SK-N-SH treated with all-trans-retinoic acid at 6 μM for 48 hours (cell line): Measurements from ENCODE around the gene RASA3.
A peak's percentile ranks its signal among the peaks of the same experiment; 100 is the strongest.

Experiments used
- ATAC-seq: fragments of 200-7000 bp; cut with Tn5 transposase; 3 replicates; pipeline ENCODE4 v1.9.1; 2020; ENCODE audit warnings: mild to moderate bottlenecking, moderate library complexity
- ARNTL ChIP-seq: fragments of 450-650 bp; formaldehyde crosslinking; IDR thresholded peaks from 2 replicates; pipeline ENCODE4 v1.5.0; 2020; ENCODE audit warnings: low read depth, mild to moderate bottlenecking, moderate library complexity, borderline replicate concordance
- BACH2 ChIP-seq: fragments of 250-450 bp; sonication (Bioruptor Pico); IDR thresholded peaks from 2 replicates; pipeline ENCODE4 v1.9.0; 2021; ENCODE audit warnings: mild to moderate bottlenecking, borderline replicate concordance
- CREB5 ChIP-seq: fragments of 250-450 bp; sonication (Bioruptor Pico); IDR thresholded peaks from 2 replicates; pipeline ENCODE4 v1.5.1; 2020; ENCODE audit warnings: low read depth, mild to moderate bottlenecking, moderate library complexity
- CSDC2 ChIP-seq: fragments of 250-450 bp; sonication (Bioruptor Pico); IDR thresholded peaks from 2 replicates; pipeline ENCODE4 v1.5.0; 2020; ENCODE audit warnings: mild to moderate bottlenecking, moderate library complexity
- ESRRG ChIP-seq: fragments of 250-450 bp; sonication (Bioruptor Pico); IDR thresholded peaks from 2 replicates; pipeline ENCODE4 v1.6.1; 2021; ENCODE audit warnings: mild to moderate bottlenecking
- GLIS3 ChIP-seq: fragments of 250-450 bp; sonication (Bioruptor Pico); IDR thresholded peaks from 2 replicates; pipeline ENCODE4 v1.5.0; 2020; ENCODE audit warnings: mild to moderate bottlenecking, moderate library complexity
- ISL1 ChIP-seq: fragments of 250-450 bp; sonication (Bioruptor Pico); IDR thresholded peaks from 2 replicates; pipeline ENCODE4 v2.1.2; 2022; ENCODE audit warnings: mild to moderate bottlenecking, moderate library complexity
- OSR1 ChIP-seq: fragments of 250-450 bp; sonication (Bioruptor Pico); IDR thresholded peaks from 2 replicates; pipeline ENCODE4 v1.8.0; 2022; ENCODE audit warnings: moderate library complexity, mild to moderate bottlenecking, inconsistent platforms
- POU6F1 ChIP-seq: fragments of 250-450 bp; sonication (Bioruptor Pico); IDR thresholded peaks from 2 replicates; pipeline ENCODE4 v1.8.0; 2021; ENCODE audit warnings: low read depth, mild to moderate bottlenecking, moderate library complexity, borderline replicate concordance
- PPARA ChIP-seq: fragments of 250-450 bp; sonication (Bioruptor Pico); IDR thresholded peaks from 2 replicates; pipeline ENCODE4 v1.5.0; 2020; ENCODE audit warnings: mild to moderate bottlenecking, borderline replicate concordance
- RARB ChIP-seq: fragments of 250-450 bp; sonication (Bioruptor Pico); IDR thresholded peaks from 2 replicates; pipeline ENCODE4 v1.8.0; 2021; ENCODE audit warnings: mild to moderate bottlenecking, moderate library complexity
- SNAI2 ChIP-seq: fragments of 250-450 bp; sonication (Bioruptor Pico); IDR thresholded peaks from 2 replicates; pipeline ENCODE4 v1.5.0; 2020; ENCODE audit warnings: mild to moderate bottlenecking, moderate library complexity
- TCF4 ChIP-seq: fragments of 250-450 bp; sonication (Bioruptor Pico); IDR thresholded peaks from 2 replicates; pipeline ENCODE4 v1.8.0; 2021; ENCODE audit warnings: mild to moderate bottlenecking, moderate library complexity, borderline replicate concordance
- TOX ChIP-seq: fragments of 250-450 bp; sonication (Bioruptor Pico); IDR thresholded peaks from 2 replicates; pipeline ENCODE4 v1.8.0; 2021; ENCODE audit warnings: mild to moderate bottlenecking, moderate library complexity, borderline replicate concordance
- TSHZ2 ChIP-seq: fragments of 250-450 bp; sonication (Bioruptor Pico); IDR thresholded peaks from 2 replicates; pipeline ENCODE4 v1.5.0; 2020; ENCODE audit warnings: mild to moderate bottlenecking, moderate library complexity
- ZC3H10 ChIP-seq: fragments of 250-450 bp; sonication (Bioruptor Pico); IDR thresholded peaks from 2 replicates; pipeline ENCODE4 v1.5.1; 2021; ENCODE audit warnings: mild to moderate bottlenecking, moderate library complexity
- ZFP3 ChIP-seq: fragments of 250-450 bp; sonication (Bioruptor Pico); IDR thresholded peaks from 2 replicates; pipeline ENCODE4 v1.5.0; 2020; ENCODE audit warnings: mild to moderate bottlenecking, moderate library complexity
- ZFP30 ChIP-seq: fragments of 450-650 bp; formaldehyde crosslinking; IDR thresholded peaks from 2 replicates; pipeline ENCODE4 v1.5.0; 2022; ENCODE audit warnings: mild to moderate bottlenecking, moderate library complexity
- ZNF565 ChIP-seq: fragments of 450-650 bp; formaldehyde crosslinking; conservative IDR thresholded peaks from 2 replicates; pipeline ENCODE4 v1.5.0; 2020; ENCODE audit warnings: low read depth, mild to moderate bottlenecking, moderate library complexity
- ZNF70 ChIP-seq: fragments of 450-650 bp; formaldehyde crosslinking; IDR thresholded peaks from 2 replicates; pipeline ENCODE4 v1.5.0; 2020; ENCODE audit warnings: mild to moderate bottlenecking, moderate library complexity
- TF ChIP-seq, protein P1 (sequence below): fragments of 250-450 bp; sonication (Bioruptor Pico); IDR thresholded peaks from 2 replicates; pipeline ENCODE4 v1.5.1; 2021; ENCODE audit warnings: mild to moderate bottlenecking, moderate library complexity

The RASA3 gene

DNA sequence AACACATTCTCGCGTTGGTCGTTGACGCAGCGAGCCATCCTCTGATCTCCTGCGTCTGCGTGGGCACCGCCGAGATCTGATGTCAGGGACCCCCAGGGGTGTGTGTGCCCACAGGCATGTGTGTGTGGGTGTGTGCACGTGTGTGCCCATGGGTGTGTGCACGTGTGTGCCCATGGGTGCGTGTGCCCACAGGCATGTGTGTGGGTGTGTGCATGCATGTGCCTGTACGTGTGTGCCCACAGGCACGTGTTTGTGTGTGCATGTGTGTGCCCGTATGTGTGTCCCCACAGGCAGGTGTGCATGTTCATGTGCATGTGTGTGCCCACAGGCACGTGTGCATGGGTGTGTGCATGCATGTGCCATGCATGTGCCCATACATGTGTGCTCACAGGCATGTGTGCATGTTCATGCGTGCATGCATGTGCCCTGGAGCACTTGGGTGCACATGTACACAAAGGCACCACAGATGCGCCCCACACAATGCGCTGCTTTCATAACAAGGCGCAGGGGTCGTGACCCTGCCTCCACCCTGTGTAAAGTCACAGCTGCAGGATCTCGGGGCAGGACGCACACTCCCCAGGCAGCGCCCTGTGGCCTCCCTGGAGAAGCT is 77.5 kb downstream of the RASA3 start (continued):
- TF ChIP-seq CREB5 (CRISPR knock-in tag) (no peak), ESRRG (CRISPR knock-in tag) (no peak), ZFP30 (CRISPR knock-in tag) (no peak), BACH2 (no peak), CSDC2 (CRISPR knock-in tag) (no peak)

DNA sequence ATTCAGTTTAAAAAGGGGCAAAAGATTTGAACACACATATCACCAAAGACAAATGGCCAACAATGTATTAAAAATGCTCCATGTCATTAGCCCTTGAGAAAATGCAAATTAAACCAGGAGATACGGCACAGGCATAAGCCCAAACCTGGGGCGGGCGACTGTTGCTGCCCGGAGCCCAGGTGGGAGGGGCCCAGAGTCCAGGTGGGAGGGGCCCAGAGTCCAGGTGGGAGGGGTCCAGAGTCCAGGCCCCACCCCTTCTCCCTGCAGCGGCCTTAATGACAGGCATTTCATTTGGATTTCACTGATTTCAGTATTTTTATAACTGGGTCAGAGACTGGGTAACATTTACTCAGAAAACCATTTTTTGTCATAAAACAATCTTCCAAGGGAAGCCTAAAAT is 78.2 kb downstream of the RASA3 start:
- TF ChIP-seq TSHZ2 = no peak
- no peak for TF ChIP-seq CSDC2 (CRISPR knock-in tag)
- no peak for TF ChIP-seq GLIS3 (CRISPR knock-in tag)
- TF ChIP-seq RARB (CRISPR knock-in tag) = no peak
- TF ChIP-seq ISL1 (CRISPR knock-in tag) = no peak
- TF ChIP-seq, protein P1, sequence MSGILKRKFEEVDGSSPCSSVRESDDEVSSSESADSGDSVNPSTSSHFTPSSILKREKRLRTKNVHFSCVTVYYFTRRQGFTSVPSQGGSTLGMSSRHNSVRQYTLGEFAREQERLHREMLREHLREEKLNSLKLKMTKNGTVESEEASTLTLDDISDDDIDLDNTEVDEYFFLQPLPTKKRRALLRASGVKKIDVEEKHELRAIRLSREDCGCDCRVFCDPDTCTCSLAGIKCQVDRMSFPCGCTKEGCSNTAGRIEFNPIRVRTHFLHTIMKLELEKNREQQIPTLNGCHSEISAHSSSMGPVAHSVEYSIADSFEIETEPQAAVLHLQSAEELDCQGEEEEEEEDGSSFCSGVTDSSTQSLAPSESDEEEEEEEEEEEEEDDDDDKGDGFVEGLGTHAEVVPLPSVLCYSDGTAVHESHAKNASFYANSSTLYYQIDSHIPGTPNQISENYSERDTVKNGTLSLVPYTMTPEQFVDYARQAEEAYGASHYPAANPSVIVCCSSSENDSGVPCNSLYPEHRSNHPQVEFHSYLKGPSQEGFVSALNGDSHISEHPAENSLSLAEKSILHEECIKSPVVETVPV (CRISPR knock-in tag) = no peak
- peak; percentile 56; the same call in 2 of the 3 replicates for ATAC-seq

GRCh38 chr13:114053026-114053425 is 79.4 kb downstream of the RASA3 start:
- ATAC-seq = peak; percentile 73
- TF ChIP-seq GLIS3 (CRISPR knock-in tag) (no peak), CREB5 (CRISPR knock-in tag) (no peak), PPARA (CRISPR knock-in tag) (no peak), ZFP3 (CRISPR knock-in tag) (no peak), RARB (CRISPR knock-in tag) (no peak), ZNF70 (CRISPR knock-in tag) (no peak), ARNTL (CRISPR knock-in tag) (no peak), ZNF565 (no peak), TCF4 (no peak), POU6F1 (CRISPR knock-in tag) (no peak), ZC3H10 (CRISPR knock-in tag) (no peak)
- TF ChIP-seq, all 23 proteins: peak for 0

DNA sequence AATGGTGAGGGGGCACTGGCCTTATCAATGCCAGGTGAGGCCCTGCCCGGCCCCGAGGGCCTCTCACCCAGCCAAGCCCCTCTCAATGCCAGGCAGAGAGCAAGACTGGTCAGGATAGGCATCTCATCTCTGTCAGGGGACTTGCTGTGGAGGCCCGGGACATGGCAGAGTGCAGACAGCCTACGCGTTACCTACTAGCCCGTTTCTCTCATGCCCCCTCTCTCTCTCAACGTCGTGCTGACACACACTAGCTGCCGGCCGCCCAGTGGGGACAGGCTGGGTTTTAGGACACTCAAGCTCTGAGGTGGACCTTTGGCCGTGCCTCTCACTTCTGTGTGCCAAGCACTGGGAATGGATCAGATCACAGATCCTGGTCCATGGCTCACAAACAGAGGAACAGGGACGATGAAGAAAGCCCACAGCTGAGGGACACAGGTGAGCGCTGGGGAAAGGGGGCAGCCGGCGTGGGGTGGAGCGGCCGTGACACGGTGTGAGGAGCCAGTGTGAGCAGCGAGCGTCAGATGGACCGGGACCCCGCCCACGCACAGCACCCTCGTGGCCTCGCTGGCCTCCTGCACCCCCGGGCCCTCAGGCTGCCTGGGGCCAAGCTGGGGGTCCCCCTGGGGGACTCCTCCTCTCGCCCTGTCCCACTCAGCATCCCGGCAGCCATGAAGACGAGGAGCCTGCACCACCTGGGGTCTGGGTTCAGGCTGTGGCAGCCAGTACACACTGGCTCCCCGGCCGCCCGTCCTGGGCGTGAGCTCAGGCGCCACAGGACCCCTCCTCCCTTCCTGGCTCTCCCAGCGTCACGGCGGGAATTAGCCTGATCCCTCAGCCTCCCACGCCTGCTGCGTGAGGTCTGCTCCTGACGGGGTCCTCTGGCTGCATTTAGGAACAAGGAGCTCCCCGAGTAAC is 81.6 kb downstream of the RASA3 start:
- ATAC-seq = no peak
- TF ChIP-seq OSR1 (CRISPR knock-in tag) = no peak
- no peak for TF ChIP-seq TCF4
- no peak for TF ChIP-seq ARNTL (CRISPR knock-in tag)
- no peak for TF ChIP-seq TOX (CRISPR knock-in tag)
- no peak for TF ChIP-seq ZC3H10 (CRISPR knock-in tag)
- no peak for TF ChIP-seq ZNF565
- TF ChIP-seq SNAI2 = no peak
- no peak for TF ChIP-seq ISL1 (CRISPR knock-in tag)
- TF ChIP-seq CREB5 (CRISPR knock-in tag) = no peak
- TF ChIP-seq, protein P1 (CRISPR knock-in tag) = no peak
- TF ChIP-seq ZFP30 (CRISPR knock-in tag) = no peak
- no peak for TF ChIP-seq CSDC2 (CRISPR knock-in tag)
